Muscle layer of colon (tissue), 2 donors: Measurements from ENCODE around the gene TYRP1.

Experiments used
- H3K27ac ChIP-seq: one replicate; pipeline ENCODE4 v1.7.0; 2013; ENCODE audit warnings: low read depth, mild to moderate bottlenecking, low read length, moderate library complexity
- H3K27me3 ChIP-seq, 2 donors: one replicate each; pipeline ENCODE4 v1.7.0; 2013; ENCODE audit warnings: low read length in 2 of 2, mild to moderate bottlenecking in 2 of 2; ENCODE audit not compliant: insufficient read depth in 2 of 2, control insufficient read depth in 1 of 2
- H3K36me3 ChIP-seq: one replicate; pipeline ENCODE4 v1.7.0; 2013; ENCODE audit warnings: mild to moderate bottlenecking, low read length; ENCODE audit not compliant: insufficient read depth
- H3K4me1 ChIP-seq: one replicate; pipeline ENCODE4 v1.7.0; 2013; ENCODE audit warnings: mild to moderate bottlenecking, low read length; ENCODE audit not compliant: insufficient read depth
- H3K4me3 ChIP-seq, 2 donors: one replicate each; pipeline ENCODE4 v1.7.0; 2013; ENCODE audit warnings: low read length in 2 of 2, low read depth in 1 of 2, mild to moderate bottlenecking in 1 of 2, moderate library complexity in 1 of 2
- H3K9ac ChIP-seq: one replicate; pipeline ENCODE4 v1.7.0; 2013; ENCODE audit warnings: low read length
- H3K9me3 ChIP-seq: one replicate; pipeline ENCODE4 v1.7.0; 2013; ENCODE audit warnings: mild to moderate bottlenecking, low read length
- donor health status: abdominal sarcoma.
- donor health status: Adenocarcinoma of cecum.

The TYRP1 gene

GRCh38 chr9:12693141-12693540 lies at the start of gene TYRP1:
TYRP1 (plus strand) TSS chr9:12693385; CDS start chr9:12693997, 612 bp downstream.
- no peak within 1 kb of the TSS for H3K27ac ChIP-seq
- no peaks in the 10 kb centered on the region for H3K9me3 ChIP-seq
- H3K4me1 ChIP-seq = peaks cover 9% of the 10 kb centered on the region
- no peaks in the 10 kb centered on the region for H3K36me3 ChIP-seq
- no peak within 1 kb of the TSS for H3K9ac ChIP-seq
- H3K27me3 ChIP-seq = no peaks in the 10 kb centered on the region
- H3K4me3 ChIP-seq = no peak within 1 kb of the TSS

GRCh38 chr9:12643686-12644085 lies 49.5 kb upstream of the TYRP1 start:
- no peaks in the 10 kb centered on the region for H3K36me3 ChIP-seq
- H3K27me3 ChIP-seq = no peaks in the 10 kb centered on the region
- no peak overlapping the region for H3K27ac ChIP-seq
- no peaks in the 10 kb centered on the region for H3K4me1 ChIP-seq
- no peak overlapping the region for H3K4me3 ChIP-seq
- H3K9me3 ChIP-seq = no peaks in the 10 kb centered on the region
- no peak overlapping the region for H3K9ac ChIP-seq

GRCh38 chr9:12648925-12649324 lies 44.3 kb upstream of the TYRP1 start:
- H3K9me3 ChIP-seq = no peaks in the 10 kb centered on the region
- H3K4me1 ChIP-seq = no peaks in the 10 kb centered on the region
- no peaks in the 10 kb centered on the region for H3K27me3 ChIP-seq
- no peak overlapping the region for H3K9ac ChIP-seq
- no peaks in the 10 kb centered on the region for H3K36me3 ChIP-seq
- no peak overlapping the region for H3K27ac ChIP-seq
- H3K4me3 ChIP-seq = no peak overlapping the region

- Histone ChIP-seq H3K36me3 (no peaks in the 10 kb centered on the region), H3K9me3 (no peaks in the 10 kb centered on the region), H3K4me1 (no peaks in the 10 kb centered on the region), H3K27me3 (no peaks in the 10 kb centered on the region), H3K4me3 (no peak overlapping the region), H3K9ac (no peak overlapping the region), H3K27ac (no peak overlapping the region)
Measured at GRCh38 chr9:12651125-12651524, 42.1 kb upstream of the TYRP1 start.

- H3K4me1 ChIP-seq = no peaks in the 10 kb centered on the region
Measured at GRCh38 chr9:12652973-12653372, 40.2 kb upstream of the TYRP1 start.

GRCh38 chr9:12656803-12657202 lies 36.4 kb upstream of the TYRP1 start:
- no peaks in the 10 kb centered on the region for H3K27me3 ChIP-seq
- H3K4me3 ChIP-seq = no peak overlapping the region
- H3K9ac ChIP-seq = no peak overlapping the region
- no peaks in the 10 kb centered on the region for H3K36me3 ChIP-seq
- no peaks in the 10 kb centered on the region for H3K9me3 ChIP-seq
- H3K27ac ChIP-seq = no peak overlapping the region
- no peaks in the 10 kb centered on the region for H3K4me1 ChIP-seq

More at GRCh38 chr9:12652973-12653372, 40.2 kb upstream of the TYRP1 start:
- Histone ChIP-seq H3K4me3 (no peak overlapping the region), H3K9ac (no peak overlapping the region), H3K27ac (no peak overlapping the region), H3K36me3 (no peaks in the 10 kb centered on the region), H3K9me3 (no peaks in the 10 kb centered on the region), H3K27me3 (no peaks in the 10 kb centered on the region)

- H3K36me3 ChIP-seq = no peaks in the 10 kb centered on the region
- no peak overlapping the region for H3K4me3 ChIP-seq
- no peaks in the 10 kb centered on the region for H3K4me1 ChIP-seq
- no peaks in the 10 kb centered on the region for H3K27me3 ChIP-seq
- no peaks in the 10 kb centered on the region for H3K9me3 ChIP-seq
- no peak overlapping the region for H3K27ac ChIP-seq
- no peak overlapping the region for H3K9ac ChIP-seq
Measured at GRCh38 chr9:12657233-12657632, 36.0 kb upstream of the TYRP1 start.

- Histone ChIP-seq H3K9ac (no peak overlapping the region), H3K27ac (no peak overlapping the region), H3K36me3 (no peaks in the 10 kb centered on the region), H3K4me3 (no peak overlapping the region), H3K4me1 (no peaks in the 10 kb centered on the region), H3K9me3 (no peaks in the 10 kb centered on the region), H3K27me3 (no peaks in the 10 kb centered on the region)
Measured at GRCh38 chr9:12657998-12658397, 35.2 kb upstream of the TYRP1 start.

- H3K9me3 ChIP-seq = no peaks in the 10 kb centered on the region
- no peaks in the 10 kb centered on the region for H3K4me1 ChIP-seq
- no peak overlapping the region for H3K9ac ChIP-seq
- no peak overlapping the region for H3K27ac ChIP-seq
- no peak overlapping the region for H3K4me3 ChIP-seq
- H3K36me3 ChIP-seq = no peaks in the 10 kb centered on the region
- H3K27me3 ChIP-seq = no peaks in the 10 kb centered on the region
Measured at GRCh38 chr9:12658531-12659209, 34.5 kb upstream of the TYRP1 start.

- no peaks in the 10 kb centered on the region for H3K27me3 ChIP-seq
- H3K4me3 ChIP-seq = no peak overlapping the region
- H3K4me1 ChIP-seq = no peaks in the 10 kb centered on the region
- no peak overlapping the region for H3K9ac ChIP-seq
- H3K27ac ChIP-seq = no peak overlapping the region
- H3K9me3 ChIP-seq = no peaks in the 10 kb centered on the region
- no peaks in the 10 kb centered on the region for H3K36me3 ChIP-seq
Measured at GRCh38 chr9:12659220-12659619, 34.0 kb upstream of the TYRP1 start.

- Histone ChIP-seq H3K27me3 (no peaks in the 10 kb centered on the region), H3K9me3 (no peaks in the 10 kb centered on the region), H3K9ac (no peak overlapping the region), H3K4me1 (no peaks in the 10 kb centered on the region), H3K36me3 (no peaks in the 10 kb centered on the region), H3K27ac (no peak overlapping the region), H3K4me3 (no peak overlapping the region)
Measured at GRCh38 chr9:12666813-12667212, 26.4 kb upstream of the TYRP1 start.

- Histone ChIP-seq H3K27ac (no peak overlapping the region), H3K9me3 (no peaks in the 10 kb centered on the region), H3K9ac (no peak overlapping the region), H3K36me3 (no peaks in the 10 kb centered on the region), H3K27me3 (no peaks in the 10 kb centered on the region), H3K4me3 (no peak overlapping the region), H3K4me1 (no peaks in the 10 kb centered on the region)
Measured at GRCh38 chr9:12667892-12668291, 25.3 kb upstream of the TYRP1 start.
